HG03280 (cell line): ENCODE results near the gene IRF9.

ENCODE experiments used
- ATAC-seq: cut with Tn5 transposase; IDR thresholded peaks from one replicate; pipeline ENCODE4 v1.9.1; 2021; ENCODE audit warnings: mild to moderate bottlenecking, moderate library complexity; ENCODE audit not compliant: unreplicated experiment

Gene IRF9

DNA sequence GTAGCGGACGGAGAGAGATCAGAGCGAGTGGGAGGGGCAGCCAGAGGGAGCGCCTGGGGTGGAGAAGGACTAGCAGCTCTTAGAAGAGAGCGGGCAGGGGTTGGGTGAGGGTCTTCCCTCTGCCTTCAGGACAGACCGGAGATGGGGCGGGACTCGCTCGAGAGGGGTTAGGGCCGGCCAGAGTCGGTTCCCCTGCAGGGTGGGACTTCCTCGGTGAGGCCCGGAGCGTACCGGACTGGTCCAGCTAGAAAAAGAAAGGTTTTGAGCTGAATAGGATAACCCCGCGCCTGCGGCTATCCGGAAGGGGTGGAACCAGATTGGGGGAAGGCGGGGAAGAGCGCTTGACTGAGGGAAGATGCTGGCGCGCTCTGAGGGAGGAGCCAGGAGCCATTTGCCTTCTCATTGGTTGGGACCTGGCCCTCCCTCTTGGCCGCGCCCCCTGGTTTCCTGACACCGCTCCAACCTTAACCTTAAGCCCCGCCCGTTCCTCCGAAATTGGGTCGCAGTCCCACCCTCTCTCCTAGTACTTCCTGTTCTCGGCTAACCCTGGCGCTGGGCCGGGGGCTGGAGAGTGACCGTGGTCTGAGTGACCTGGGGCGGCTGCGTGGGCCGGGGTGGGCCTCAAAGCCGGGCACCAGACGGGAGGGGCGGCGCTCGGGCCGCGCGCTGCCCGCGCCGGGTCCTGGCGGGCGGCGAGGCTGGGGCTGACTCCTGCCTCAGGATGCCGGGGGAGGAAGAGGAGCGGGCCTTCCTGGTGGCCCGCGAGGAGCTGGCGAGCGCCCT is 13.9 kb upstream of the IRF9 start, which contains the start of gene RNF31:
Gene RNF31, plus strand, starts transcription at position 521 of the 783 bp plus-strand sequence. Its CDS starts 201 bp downstream, at position 722.
- ATAC-seq = peak; percentile 81

DNA sequence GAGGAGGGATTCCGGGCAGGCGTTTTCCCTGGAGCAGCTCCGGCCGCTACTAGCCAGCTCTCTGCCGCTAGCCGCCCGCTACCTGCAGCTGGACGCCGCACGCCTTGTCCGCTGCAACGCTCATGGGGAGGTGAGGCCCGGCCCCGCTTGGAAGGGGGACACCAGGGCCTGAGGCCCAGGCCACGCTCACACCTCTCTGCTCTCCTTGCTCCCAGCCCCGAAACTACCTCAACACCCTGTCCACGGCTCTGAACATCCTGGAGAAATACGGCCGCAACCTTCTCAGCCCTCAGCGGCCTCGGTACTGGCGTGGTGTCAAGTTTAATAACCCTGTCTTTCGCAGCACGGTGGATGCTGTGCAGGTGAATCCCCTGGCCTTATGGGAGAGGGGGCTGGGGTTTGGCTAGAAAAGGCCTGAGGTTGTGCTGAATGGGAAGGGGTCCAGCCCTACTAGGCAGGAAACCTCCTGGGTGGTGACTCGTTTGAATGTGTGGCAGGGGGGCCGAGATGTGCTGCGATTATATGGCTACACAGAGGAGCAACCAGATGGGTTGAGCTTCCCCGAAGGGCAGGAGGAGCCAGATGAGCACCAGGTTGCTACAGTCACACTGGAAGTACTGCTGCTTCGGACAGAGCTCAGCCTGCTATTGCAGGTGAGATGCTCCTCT is 13.2 kb upstream of the IRF9 start:
- ATAC-seq = no peak

DNA sequence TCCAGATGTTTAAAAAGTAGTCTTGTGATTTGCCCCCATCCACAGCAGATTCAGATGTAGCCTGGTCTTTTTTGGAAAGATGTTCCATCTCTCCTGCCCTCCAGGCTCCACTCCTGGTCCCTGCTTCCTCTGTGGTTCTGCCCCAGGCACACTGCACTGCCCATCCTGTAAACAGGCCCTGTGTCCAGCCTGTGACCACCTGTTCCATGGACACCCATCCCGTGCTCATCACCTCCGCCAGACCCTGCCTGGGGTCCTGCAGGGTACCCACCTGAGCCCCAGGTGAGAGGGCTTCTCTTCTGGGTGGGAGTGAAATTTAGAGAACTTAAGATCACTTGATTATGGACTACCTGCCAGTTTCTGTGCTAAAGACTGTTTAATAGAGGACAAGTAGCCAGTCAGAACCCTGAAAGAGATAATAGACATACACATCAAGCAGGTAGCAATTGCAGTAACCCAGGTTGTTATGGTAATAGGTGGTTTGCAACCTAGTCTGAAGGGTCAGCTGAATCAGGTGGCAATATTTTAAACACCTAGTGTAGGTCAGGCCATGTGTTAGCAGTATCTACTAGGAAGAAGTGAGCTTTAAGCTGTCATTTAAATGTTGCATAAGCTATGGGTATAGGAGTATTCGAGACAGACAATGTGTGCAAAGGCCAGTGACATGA is 11.6 kb upstream of the IRF9 start:
- ATAC-seq = no peak

DNA sequence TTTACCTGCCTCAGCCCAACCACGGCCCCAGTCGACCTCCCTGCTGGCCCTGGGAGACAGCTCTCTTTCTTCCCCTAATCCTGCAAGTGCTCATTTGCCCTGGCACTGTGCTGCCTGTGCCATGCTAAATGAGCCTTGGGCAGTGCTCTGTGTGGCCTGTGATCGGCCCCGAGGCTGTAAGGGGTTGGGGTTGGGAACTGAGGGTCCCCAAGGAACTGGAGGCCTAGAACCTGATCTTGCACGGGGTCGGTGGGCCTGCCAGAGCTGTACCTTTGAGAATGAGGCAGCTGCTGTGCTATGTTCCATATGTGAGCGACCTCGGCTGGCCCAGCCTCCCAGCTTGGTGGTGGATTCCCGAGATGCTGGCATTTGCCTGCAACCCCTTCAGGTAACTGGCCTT is 11.0 kb upstream of the IRF9 start:
- ATAC-seq = no peak

DNA sequence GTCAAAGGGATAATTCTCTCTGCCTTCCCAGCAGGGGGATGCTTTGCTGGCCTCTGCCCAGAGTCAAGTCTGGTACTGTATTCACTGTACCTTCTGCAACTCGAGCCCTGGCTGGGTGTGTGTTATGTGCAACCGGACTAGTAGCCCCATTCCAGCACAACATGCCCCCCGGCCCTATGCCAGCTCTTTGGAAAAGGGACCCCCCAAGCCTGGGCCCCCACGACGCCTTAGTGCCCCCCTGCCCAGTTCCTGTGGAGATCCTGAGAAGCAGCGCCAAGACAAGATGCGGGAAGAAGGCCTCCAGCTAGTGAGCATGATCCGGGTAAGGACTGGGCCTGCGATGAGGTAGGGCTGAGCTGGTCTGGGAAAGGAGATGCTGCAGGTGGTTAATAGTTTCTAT is 10.5 kb upstream of the IRF9 start:
- no peak for ATAC-seq

DNA sequence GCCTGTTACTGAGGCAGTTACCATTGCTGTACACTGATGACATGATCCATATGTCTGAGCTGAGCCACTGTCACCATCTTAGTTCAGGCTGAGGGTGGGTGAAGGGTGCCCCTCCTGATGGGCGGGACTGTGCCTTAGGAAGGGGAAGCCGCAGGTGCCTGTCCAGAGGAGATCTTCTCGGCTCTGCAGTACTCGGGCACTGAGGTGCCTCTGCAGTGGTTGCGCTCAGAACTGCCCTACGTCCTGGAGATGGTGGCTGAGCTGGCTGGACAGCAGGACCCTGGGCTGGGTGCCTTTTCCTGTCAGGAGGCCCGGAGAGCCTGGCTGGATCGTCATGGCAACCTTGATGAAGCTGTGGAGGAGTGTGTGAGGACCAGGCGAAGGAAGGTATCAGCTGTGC is 10.1 kb upstream of the IRF9 start:
- ATAC-seq = no peak

DNA sequence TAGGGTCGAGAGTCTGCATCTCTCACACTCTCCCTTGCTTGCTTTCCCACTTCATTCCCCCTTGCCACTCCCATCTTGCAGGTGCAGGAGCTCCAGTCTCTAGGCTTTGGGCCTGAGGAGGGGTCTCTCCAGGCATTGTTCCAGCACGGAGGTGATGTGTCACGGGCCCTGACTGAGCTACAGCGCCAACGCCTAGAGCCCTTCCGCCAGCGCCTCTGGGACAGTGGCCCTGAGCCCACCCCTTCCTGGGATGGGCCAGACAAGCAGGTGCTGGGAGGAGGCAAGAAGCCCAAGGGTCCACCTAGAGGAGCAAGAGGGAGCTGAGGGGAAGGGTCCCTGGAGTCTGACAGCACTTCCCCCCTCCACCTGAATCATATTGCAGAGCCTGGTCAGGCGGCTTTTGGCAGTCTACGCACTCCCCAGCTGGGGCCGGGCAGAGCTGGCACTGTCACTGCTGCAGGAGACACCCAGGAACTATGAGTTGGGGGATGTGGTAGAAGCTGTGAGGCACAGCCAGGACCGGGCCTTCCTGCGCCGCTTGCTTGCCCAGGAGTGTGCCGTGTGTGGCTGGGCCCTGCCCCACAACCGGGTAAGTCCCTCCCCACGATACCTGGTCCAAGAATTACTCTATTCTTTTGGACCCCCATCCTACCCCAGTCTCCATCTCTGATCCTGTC is 9.5 kb upstream of the IRF9 start:
- no peak for ATAC-seq

DNA sequence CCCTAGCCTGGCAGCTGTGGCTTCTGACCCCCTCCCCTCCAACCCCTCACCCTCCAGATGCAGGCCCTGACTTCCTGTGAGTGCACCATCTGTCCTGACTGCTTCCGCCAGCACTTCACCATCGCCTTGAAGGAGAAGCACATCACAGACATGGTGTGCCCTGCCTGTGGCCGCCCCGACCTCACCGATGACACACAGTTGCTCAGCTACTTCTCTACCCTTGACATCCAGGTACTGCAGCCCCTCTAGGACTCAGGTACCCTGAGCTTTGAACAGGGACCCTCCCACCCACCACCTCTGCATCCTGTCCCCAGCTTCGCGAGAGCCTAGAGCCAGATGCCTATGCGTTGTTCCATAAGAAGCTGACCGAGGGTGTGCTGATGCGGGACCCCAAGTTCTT is 6.0 kb upstream of the IRF9 start:
- no peak for ATAC-seq

DNA sequence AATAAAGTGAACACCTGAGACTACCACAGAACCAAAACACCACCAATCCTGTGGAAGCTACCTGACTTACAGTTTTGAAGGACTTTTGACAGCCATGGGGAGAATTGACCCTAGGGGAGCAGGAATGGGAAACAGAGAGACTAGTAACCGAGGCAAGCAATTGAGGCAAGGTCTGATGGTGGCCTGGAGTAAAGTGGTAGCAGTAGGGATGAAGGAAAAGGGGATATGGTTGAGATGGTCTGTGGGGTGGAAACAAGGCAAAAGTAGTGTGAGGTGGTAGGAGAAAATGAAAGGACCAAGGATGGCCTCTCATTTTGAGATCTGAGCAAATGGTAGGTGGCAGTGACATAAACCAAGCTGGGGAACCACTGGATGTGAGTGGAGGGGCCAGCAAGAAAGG is 4.2 kb upstream of the IRF9 start:
- no peak for ATAC-seq

DNA sequence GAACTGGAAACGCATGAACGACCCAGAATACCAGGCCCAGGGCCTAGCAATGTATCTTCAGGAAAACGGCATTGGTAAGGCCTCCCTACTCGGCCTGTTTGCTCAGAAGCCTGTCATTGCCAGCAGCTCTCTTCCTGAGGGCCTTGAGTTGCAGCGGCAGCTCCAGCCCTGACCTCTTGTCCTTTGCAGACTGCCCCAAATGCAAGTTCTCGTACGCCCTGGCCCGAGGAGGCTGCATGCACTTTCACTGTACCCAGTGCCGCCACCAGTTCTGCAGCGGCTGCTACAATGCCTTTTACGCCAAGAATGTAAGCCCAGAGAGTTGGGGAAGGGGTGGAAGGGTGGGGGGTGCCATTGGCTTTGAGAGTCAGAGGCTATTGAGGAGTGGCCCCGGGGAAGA is 3.7 kb upstream of the IRF9 start:
- no peak for ATAC-seq

DNA sequence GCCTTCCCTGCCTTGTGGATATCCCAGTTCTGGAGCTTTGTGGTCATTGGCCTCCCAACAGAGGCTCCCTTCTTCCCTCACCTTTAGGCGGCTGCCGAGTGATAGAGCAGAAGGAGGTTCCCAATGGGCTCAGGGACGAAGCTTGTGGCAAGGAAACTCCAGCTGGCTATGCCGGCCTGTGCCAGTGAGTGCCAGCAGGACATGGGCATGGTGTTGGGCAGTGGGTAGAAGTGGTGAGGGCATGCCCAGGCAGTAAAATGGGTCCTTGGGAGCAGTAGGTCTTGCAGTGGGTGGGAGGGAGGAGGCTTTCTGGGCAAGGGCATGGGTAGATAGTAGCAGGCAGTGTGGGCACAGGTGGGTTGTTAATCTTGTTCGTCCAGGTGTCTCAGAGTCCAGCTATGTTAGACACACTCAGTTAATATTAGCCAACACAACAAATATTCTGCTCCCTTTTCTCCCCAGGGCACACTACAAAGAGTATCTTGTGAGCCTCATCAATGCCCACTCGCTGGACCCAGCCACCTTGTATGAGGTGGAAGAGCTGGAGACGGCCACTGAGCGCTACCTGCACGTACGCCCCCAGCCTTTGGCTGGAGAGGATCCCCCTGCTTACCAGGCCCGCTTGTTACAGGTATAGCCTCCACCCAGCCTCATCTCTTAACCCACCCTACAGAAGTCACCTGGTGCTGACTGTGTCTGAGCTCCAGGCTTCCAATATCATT is 1.1 kb upstream of the IRF9 start:
- no peak for ATAC-seq

DNA sequence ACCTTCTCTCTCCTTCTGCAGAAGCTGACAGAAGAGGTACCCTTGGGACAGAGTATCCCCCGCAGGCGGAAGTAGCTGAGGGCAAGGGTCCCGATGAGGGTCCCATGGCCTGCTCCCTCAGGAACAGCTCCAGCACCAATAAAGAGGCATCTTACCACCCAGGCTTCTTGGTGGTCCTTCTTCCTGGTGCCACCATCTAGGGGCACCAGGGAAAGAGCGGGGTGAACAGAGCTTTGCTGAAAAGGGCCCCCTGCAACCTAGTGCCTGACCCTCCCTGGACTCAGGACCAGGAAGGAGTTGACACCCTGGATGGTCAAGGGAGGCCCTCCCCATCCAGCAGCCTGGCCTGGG is 591 bp upstream of the IRF9 start:
- no peak for ATAC-seq

DNA sequence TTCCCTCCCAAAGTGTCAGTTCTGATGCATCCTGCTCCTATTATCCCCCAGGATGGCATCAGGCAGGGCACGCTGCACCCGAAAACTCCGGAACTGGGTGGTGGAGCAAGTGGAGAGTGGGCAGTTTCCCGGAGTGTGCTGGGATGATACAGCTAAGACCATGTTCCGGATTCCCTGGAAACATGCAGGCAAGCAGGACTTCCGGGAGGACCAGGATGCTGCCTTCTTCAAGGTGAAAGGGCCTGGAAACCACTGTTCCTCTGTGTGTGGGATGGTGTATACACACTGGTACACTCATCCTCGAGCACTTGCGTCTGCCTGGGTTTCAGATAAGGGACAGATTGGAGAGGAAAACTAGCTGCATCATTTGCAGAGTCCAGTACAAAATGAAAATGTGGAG is 1.0 kb downstream of the IRF9 start:
- no peak for ATAC-seq

DNA sequence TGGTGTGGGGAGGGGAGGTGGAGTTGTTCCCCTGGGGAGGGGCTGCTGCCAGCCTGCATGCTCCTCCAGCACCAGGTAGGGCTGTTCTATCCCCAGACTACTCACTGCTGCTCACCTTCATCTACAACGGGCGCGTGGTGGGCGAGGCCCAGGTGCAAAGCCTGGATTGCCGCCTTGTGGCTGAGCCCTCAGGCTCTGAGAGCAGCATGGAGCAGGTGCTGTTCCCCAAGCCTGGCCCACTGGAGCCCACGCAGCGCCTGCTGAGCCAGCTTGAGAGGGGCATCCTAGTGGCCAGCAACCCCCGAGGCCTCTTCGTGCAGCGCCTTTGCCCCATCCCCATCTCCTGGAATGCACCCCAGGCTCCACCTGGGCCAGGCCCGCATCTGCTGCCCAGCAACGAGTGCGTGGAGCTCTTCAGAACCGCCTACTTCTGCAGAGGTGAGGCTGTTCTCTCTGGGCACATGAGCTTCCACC is 3.5 kb downstream of the IRF9 start:
- no peak for ATAC-seq

DNA sequence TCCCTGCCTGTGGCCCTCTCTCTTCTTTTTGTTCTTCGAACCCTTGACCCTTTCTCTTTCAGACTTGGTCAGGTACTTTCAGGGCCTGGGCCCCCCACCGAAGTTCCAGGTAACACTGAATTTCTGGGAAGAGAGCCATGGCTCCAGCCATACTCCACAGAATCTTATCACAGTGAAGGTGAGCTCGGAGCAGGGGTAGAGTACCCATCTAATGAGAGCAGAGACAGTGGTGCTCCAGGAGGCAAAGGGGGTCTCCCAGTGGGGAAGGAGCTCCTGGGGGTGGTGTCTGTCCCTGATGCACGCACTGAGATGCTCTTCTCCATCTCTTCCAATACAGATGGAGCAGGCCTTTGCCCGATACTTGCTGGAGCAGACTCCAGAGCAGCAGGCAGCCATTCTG is 4.7 kb downstream of the IRF9 start:
- ATAC-seq = no peak

DNA sequence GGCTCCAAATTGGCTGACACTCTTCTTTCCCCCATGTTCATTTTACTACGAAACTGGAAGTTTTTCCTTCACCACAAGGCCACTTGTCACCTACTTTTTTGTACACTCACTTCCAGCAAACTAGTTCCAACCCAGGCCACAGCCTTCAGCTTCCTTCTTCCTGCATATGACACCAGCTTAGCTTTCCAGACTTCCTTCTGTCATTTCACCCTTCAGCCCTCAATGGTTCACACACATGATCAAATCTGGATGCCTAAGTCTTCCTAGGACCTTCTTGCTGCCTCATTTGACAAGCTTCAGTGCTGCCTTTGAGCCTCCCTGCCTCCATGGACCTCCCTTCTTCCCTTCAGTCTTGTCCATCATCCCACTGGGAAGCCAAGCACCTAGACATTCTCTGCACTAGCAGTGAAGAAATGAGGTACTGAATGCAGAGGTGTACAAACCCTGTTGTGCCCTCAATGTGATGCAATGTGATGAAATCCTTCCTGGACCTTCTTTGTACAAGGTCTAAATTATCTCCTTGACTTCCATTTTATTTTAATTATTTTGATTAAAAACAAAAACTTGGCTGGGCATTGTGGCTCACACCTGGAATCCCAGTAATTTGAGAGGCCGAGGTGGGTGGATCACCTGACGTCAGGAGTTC is 6.5 kb downstream of the IRF9 start:
- no peak for ATAC-seq

DNA sequence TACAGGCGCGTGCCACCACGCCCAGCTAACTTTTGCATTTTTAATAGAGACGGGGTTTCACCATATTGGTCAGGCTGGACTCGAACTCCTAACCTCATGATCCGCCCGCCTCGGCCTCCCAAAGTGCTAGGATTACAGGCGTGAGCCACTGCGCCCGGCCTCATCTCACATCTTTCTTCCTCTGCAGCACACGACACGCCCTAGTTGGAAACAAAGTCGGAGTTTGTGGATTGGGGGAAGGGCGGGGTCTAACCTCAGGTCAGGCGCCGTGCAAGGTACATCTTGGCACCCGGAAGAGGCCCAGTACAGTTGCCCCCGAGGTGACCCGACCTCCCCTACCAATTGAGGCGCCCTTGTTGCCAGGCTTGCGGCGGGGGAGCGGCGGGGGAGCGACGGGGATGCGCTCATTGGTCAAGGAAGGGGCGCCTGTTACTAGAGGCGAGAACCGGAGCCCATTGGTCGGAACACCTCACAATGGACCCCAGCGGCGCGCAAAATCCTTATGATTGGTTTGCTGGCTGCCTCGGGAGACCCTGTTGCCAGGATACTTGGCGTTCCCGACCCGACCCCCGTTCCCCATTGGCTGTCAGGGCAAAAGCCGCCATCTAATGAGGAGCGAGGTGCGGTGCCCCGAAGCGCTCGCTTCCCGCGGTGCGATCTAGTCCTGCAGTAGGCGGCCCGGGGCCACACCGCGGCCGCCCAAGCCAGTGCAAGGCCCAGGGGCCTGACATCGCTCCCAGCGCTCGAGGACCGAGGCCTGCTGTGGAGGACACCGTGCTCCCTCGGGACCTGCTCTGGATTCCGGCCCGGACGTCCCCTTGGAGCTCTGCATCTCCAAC is 10.6 kb downstream of the IRF9 start, which contains the start of gene REC8:
Gene REC8, plus strand, starts transcription at position 659 of the 839 bp plus-strand sequence. CDS start 473 bp downstream, outside the sequence.
- ATAC-seq = peak; percentile 76

DNA sequence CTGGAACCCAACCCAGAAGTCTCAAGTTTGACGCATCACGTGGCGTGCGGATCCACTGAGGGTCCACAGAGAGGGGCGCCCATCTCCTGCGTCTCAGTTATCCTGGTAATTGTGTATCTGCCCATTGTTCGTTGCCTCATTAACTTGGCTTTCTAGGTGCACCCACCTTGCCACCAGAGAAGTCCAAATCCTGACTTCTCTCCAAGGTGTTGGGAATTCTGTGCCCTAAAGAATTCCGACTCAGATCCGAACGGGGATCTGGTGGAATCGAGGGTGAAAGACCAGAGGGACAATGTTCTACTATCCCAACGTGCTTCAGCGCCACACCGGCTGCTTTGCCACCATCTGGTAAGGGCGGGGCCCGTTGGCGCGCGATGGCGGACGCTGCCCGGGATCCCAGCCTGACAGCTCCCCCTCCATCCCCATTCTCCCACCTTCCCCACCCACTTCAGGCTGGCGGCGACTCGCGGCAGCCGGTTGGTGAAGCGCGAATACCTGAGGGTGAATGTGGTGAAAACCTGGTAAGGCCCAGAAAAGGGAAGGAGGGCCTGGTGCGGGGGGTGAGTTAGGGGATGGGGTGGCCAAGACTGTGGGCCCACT is 11.3 kb downstream of the IRF9 start:
- no peak for ATAC-seq

DNA sequence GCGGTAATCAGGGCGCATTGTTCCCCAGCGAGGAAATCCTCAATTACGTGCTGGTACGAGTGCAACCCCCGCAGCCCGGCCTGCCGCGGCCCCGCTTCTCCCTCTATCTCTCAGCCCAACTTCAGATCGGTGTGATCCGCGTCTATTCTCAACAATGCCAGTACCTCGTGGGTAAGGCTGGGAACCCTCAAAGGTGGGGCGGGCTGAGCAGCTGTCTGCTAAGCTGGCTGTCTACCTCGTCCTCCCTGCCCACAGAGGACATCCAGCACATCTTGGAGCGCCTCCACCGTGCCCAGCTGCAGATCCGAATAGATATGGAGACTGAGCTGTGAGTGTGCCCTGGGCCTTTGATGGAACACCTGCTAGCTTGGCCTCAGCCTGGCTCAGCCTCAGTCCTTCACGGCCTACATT is 11.8 kb downstream of the IRF9 start:
- no peak for ATAC-seq
